Peyer's patch (tissue), 4 donors: ENCODE data around the gene CCL19. TPM values are rescaled to one million over a fixed set of nuclear protein-coding genes. Genes with fewer than 3 reads are reported as not detected.

ENCODE experiments used
- DNase-seq, 3 donors: peaks; one replicate each; pipeline ENCODE4 v3.0.0-alpha.2; 2017 to 2019
- H3K27ac ChIP-seq, 4 donors: fragments of 200-600 bp; sonication (generic); one replicate each; pipeline ENCODE4 v1.5.1; 2016 to 2019
- H3K27me3 ChIP-seq, 2 donors: fragments of 200-600 bp; sonication (generic); one replicate each; pipeline ENCODE4 v1.5.1; 2019
- H3K36me3 ChIP-seq, 3 donors: fragments of 200-600 bp; sonication (generic); one replicate each; pipeline ENCODE4 v1.5.1; 2016 to 2019
- H3K4me1 ChIP-seq, 4 donors: fragments of 200-600 bp; sonication (generic); one replicate each; pipeline ENCODE4 v1.5.1; 2016 to 2019
- H3K4me3 ChIP-seq, 4 donors: fragments of 200-600 bp; sonication (generic); 1 replicate in 3 of 4; 2 replicates in 1 of 4; pipeline ENCODE4 v1.5.1; 2016 to 2019; ENCODE audit warnings: mild to moderate bottlenecking in 1 of 4
- H3K9me3 ChIP-seq, 4 donors: fragments of 200-600 bp; sonication (generic); one replicate each; pipeline ENCODE4 v1.5.1; 2016 to 2019; ENCODE audit warnings: mild to moderate bottlenecking in 1 of 4
- POLR2A ChIP-seq, 2 donors: fragments of 450-650 bp; IDR thresholded peaks; one replicate each; pipeline ENCODE4 v1.5.1; 2017; ENCODE audit warnings: antibody characterized with exemption in 2 of 2, mild to moderate bottlenecking in 2 of 2, moderate library complexity in 2 of 2
- total RNA-seq, 4 donors: library from RNA; depleted of rRNA; stranded (reverse); fragments of >200 nt; gene quantifications; one replicate each; pipeline ENCODE4 v1.1.0, GENCODE V29; 2016
- TF ChIP-seq, protein P1 (sequence below), 6 experiments: fragments of 450-650 bp in 4 of 6; fragments of 200-600 bp in 2 of 6; sonication (generic) in 1 of 6; IDR thresholded peaks; one replicate each; pipeline ENCODE4 v1.5.1; 2017 to 2019; ENCODE audit warnings: antibody characterized with exemption in 6 of 6, mild to moderate bottlenecking in 3 of 6, moderate library complexity in 1 of 6

Gene CCL19
- total RNA-seq, 4 donors from 2014 or later = not detected

DNA sequence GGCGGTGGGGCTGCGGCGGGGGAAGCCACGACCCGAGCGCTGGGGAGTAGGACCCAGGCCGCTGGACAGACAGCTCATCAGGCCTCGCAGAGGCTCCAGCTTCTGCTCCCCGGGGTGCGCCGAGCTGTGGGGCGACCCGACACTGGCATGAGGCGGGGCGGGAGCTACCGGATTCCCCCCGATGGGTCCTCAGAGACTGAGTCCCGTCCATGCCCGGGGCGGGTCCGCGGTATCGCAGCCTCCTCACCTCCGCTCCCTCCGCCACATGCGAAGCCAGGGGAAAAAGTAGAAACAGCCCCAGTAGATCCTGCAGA lies 26.1 kb downstream of the CCL19 start:
- peak overlapping the region; percentile 45 to 86 (median 64) for H3K4me3 ChIP-seq
- H3K9me3 ChIP-seq = no peaks in the 10 kb centered on the region
- peak overlapping the region; percentile 86 to 98 (median 93) for H3K27ac ChIP-seq
- H3K4me1 ChIP-seq = peaks cover 0 to 7% (median 6%) of the 10 kb centered on the region in 4 donors
- no peaks in the 10 kb centered on the region for H3K36me3 ChIP-seq
- no peaks in the 10 kb centered on the region for H3K27me3 ChIP-seq
- TF ChIP-seq, protein P1, sequence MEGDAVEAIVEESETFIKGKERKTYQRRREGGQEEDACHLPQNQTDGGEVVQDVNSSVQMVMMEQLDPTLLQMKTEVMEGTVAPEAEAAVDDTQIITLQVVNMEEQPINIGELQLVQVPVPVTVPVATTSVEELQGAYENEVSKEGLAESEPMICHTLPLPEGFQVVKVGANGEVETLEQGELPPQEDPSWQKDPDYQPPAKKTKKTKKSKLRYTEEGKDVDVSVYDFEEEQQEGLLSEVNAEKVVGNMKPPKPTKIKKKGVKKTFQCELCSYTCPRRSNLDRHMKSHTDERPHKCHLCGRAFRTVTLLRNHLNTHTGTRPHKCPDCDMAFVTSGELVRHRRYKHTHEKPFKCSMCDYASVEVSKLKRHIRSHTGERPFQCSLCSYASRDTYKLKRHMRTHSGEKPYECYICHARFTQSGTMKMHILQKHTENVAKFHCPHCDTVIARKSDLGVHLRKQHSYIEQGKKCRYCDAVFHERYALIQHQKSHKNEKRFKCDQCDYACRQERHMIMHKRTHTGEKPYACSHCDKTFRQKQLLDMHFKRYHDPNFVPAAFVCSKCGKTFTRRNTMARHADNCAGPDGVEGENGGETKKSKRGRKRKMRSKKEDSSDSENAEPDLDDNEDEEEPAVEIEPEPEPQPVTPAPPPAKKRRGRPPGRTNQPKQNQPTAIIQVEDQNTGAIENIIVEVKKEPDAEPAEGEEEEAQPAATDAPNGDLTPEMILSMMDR (IDR thresholded peaks at IDR 0.05) = no peak
- no peak for TF ChIP-seq POLR2A (IDR thresholded peaks at IDR 0.05)
- no peak for DNase-seq

DNA sequence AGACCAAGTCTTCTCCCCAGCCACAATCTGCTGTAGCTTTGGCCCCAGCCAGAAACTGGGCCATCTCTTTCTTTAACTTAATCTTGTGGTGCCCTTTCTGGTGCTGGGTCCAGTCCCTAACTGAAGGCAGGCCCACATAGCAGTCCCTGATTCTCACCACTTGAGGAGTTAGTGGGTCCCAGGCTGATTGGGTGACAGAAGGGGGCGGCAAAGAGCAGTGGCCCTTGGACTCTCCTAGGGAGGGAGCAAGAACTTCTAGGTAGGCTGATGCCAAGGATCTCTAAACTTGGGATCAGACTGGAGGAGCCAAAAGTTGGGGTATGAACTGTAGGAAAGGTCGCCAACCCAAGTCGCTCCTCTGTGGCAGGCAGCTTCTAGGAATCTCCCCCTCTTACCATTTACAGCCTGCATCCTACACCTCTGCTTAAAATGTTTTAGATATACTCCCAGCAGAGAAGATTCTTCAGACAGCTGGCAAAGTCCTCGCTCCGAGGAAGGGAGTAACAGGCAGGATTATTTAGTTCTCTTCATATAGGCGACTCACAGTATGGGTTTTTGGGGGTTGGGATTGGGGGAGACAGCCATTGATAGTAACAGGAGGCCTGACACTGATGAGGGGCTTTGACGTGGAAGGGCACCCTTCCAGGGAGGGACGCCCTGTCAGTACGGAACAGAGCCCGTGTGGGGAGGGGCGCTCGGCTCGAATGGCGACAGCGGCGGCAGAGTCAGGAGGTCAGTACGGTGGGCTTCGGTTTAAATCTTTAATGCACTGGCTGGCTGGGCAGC lies 26.6 kb downstream of the CCL19 start:
- Histone ChIP-seq H3K4me1 (peaks cover 0 to 7% (median 6%) of the 10 kb centered on the region in 4 donors), H3K9me3 (no peaks in the 10 kb centered on the region), H3K27me3 (no peaks in the 10 kb centered on the region), H3K4me3 (peak overlapping the region; percentile 45 to 86 (median 64)), H3K27ac (peak overlapping the region; percentile 86 to 98 (median 93)), H3K36me3 (no peaks in the 10 kb centered on the region)
- DNase-seq = peak; percentile 81 to 93 (median 90)
- TF ChIP-seq, protein P1 (IDR thresholded peaks at IDR 0.05) = peak; percentile 66 to 89 (median 83)
- peak in 1 of 2 donors; percentile 14 for TF ChIP-seq POLR2A (IDR thresholded peaks at IDR 0.05)

DNA sequence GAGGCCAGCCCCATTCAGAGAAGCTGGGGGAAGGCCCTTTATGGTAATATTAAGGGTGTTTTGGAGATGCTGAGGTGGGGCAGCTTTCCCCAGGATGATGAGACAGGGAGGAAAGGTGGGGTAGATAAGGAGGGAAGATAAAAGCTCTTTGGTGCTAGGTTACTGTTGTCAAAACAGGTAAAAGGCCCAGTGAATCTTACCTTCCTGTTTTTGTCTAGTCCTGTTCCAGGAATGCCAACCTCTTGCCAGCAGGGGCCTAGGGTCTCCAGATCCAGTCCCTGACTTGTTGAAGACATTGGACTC lies 27.8 kb downstream of the CCL19 start:
- Histone ChIP-seq H3K4me3 (no peak overlapping the region), H3K9me3 (no peaks in the 10 kb centered on the region), H3K36me3 (no peaks in the 10 kb centered on the region), H3K27me3 (no peaks in the 10 kb centered on the region), H3K27ac (peak overlapping the region in 1 of 4 donors; percentile 1), H3K4me1 (peaks cover 0 to 7% (median 6%) of the 10 kb centered on the region in 4 donors)
- no peak for TF ChIP-seq POLR2A (IDR thresholded peaks at IDR 0.05)
- TF ChIP-seq, protein P1 (IDR thresholded peaks at IDR 0.05) = no peak
- DNase-seq = no peak

GRCh38 chr9:34662526-34663302 lies 28.4 kb downstream of the CCL19 start, which contains the start of gene CCL27:
Gene CCL27 (minus strand): TSS chr9:34662657. CDS start chr9:34662633, 24 bp downstream.
- Histone ChIP-seq H3K4me1 (peaks cover 0 to 7% (median 6%) of the 10 kb centered on the region in 4 donors), H3K9me3 (no peaks in the 10 kb centered on the region), H3K36me3 (no peaks in the 10 kb centered on the region), H3K27me3 (no peaks in the 10 kb centered on the region), H3K27ac (peak within 1 kb of the TSS in 1 of 4 donors; percentile 1), H3K4me3 (no peak within 1 kb of the TSS)
- no peak for DNase-seq
- TF ChIP-seq, protein P1 (IDR thresholded peaks at IDR 0.05) = no peak

GRCh38 chr9:34659592-34660253 lies 31.4 kb downstream of the CCL19 start:
- Histone ChIP-seq H3K27me3 (no peaks in the 10 kb centered on the region), H3K4me1 (peaks cover 0 to 11% (median 4%) of the 10 kb centered on the region in 4 donors), H3K36me3 (no peaks in the 10 kb centered on the region), H3K9me3 (no peaks in the 10 kb centered on the region), H3K4me3 (no peak overlapping the region), H3K27ac (peak overlapping the region in 1 of 4 donors; percentile 10)
- DNase-seq = no peak
- no peak for TF ChIP-seq POLR2A (IDR thresholded peaks at IDR 0.05)
- TF ChIP-seq, protein P1 (IDR thresholded peaks at IDR 0.05) = no peak
